Activated naive CD4-positive, alpha-beta T cell treated with anti-CD3 and anti-CD28 coated beads, Interleukin-2, amount 50 U/mL, for 24 hours (primary cell): Measurements from ENCODE around the gene NPHP4.
A peak's percentile ranks its signal among the peaks of the same experiment; 100 is the strongest.
"Not testable (repeated sequence)": the region's sequence is repeated elsewhere in the genome, so short reads cannot be mapped to it uniquely, and the experiment has no call there.

Experiments used
- H3K27ac Mint-ChIP-seq: one replicate; pipeline ENCODE4 v1.8.0; 2021; ENCODE audit warnings: mild to moderate bottlenecking, mixed read lengths
- H3K27me3 Mint-ChIP-seq: one replicate; pipeline ENCODE4 v1.8.0; 2021; ENCODE audit warnings: mixed read lengths
- H3K36me3 Mint-ChIP-seq: one replicate; pipeline ENCODE4 v1.8.0; 2021; ENCODE audit warnings: mixed read lengths
- H3K4me1 Mint-ChIP-seq: one replicate; pipeline ENCODE4 v1.8.0; 2021; ENCODE audit warnings: mixed read lengths
- H3K4me3 Mint-ChIP-seq: one replicate; pipeline ENCODE4 v1.8.0; 2021; ENCODE audit warnings: mild to moderate bottlenecking, mixed read lengths
- H3K9me3 Mint-ChIP-seq: one replicate; pipeline ENCODE4 v1.8.0; 2021; ENCODE audit warnings: mixed read lengths

Gene NPHP4

DNA sequence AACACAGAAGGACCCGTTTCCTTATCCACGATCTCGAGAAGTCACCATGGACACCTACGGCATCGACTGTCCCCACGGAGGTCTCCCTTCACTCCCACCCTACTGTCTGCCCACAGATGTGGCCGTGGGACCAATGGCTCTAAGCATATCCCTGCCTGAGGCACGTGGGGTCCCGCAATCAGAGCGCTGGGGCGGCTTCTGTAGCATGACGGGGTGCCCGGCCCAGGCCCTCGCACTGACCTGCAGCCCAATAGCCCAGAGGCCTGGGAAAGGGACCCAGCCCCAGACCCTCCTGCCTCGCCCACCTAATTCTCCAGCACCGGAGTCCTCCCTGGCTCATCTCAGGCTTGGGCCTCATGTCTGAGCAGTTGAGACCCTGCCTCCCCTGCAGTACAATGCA, 132.5 kb downstream of the NPHP4 start:
- Mint-ChIP-seq H3K36me3 (peaks cover 2% of the 10 kb centered on the region), H3K9me3 (no peaks in the 10 kb centered on the region), H3K4me3 (no peak overlapping the region), H3K27ac (no peak overlapping the region), H3K27me3 (no peaks in the 10 kb centered on the region), H3K4me1 (no peaks in the 10 kb centered on the region)

DNA sequence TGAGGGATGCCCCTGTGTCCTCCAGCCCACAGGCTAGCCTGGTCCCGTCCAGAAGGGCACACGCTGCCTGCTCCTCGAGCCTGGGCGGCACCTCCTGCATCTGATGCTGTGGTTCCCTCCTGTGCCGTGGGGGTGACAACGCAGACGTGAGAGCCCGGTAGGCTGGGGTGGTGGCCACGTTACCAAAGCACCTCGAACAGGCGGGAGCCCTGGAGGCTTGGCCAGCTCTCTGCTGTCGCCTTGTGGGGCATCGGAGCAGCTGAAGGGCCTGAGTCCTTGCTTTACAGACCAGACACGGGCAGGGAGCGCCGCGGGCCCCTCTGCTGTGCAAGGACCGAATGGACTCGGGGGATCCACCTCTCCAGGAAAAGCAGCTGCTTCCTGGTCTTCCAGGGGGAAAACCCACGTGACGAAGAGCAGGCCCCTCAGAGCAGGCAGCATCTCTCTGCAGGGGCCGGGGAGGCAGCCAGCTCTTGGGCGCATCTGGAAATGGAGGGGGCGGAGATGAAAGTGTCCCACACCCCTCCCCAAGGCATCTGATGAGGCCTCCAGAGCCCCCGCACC, 133.3 kb downstream of the NPHP4 start:
- Mint-ChIP-seq H3K27me3 (no peaks in the 10 kb centered on the region), H3K27ac (no peak overlapping the region), H3K4me3 (no peak overlapping the region), H3K4me1 (no peaks in the 10 kb centered on the region), H3K9me3 (no peaks in the 10 kb centered on the region), H3K36me3 (peaks cover under 1% of the 10 kb centered on the region)

DNA sequence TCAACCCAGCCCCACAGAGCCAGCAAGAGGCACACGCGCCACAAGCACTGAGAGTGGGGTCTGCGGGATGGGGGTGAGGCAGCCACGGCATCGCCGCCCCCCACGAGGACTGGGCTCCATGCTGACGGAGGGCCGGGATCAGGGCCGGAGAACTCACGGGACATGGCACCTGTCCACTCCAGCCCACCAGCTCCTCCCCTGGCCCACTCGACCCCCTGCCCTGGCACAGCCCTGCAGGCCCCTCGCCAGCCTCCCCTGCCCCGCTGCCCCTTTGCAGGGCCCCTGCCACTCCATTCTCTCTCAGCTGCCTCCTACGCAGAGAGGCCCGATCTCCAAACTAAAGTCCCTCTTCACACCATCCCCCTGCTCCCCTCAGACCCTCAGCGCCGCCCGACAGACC, 134.0 kb downstream of the NPHP4 start:
- no peak overlapping the region for H3K27ac Mint-ChIP-seq
- no peaks in the 10 kb centered on the region for H3K36me3 Mint-ChIP-seq
- no peaks in the 10 kb centered on the region for H3K4me1 Mint-ChIP-seq
- H3K9me3 Mint-ChIP-seq: no peaks in the 10 kb centered on the region
- peak overlapping the region; percentile 7 for H3K4me3 Mint-ChIP-seq
- H3K27me3 Mint-ChIP-seq: no peaks in the 10 kb centered on the region

DNA sequence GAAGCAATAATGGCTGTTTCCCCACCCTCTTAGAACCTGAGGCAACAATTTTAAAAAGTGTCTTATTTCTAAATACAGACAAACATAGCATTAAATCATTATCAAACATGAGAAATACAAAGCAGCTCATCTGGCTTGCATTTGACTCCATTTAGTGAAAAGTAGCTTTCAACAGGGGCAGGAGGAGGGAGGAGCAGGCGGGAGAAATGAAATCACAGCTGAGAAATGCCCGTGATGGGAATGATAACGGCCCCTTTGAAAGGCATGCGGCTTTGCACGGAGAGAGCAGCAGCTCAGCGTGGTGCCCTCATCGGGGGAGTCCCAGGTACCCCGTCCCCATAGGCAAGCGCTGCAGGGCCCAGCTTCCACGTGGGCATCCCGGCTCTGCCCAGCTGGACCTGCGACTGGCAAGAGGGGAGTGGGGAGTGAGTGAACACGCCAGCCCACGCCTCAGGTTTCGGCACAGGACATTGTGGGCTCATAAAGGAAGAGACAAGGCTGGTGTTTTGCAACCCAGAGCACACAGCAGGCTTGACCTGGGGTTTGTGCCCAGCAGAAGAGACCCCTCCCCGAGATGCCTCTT, 134.6 kb downstream of the NPHP4 start:
- Mint-ChIP-seq H3K4me3 (no peak overlapping the region), H3K36me3 (no peaks in the 10 kb centered on the region), H3K27me3 (no peaks in the 10 kb centered on the region), H3K9me3 (no peaks in the 10 kb centered on the region), H3K4me1 (no peaks in the 10 kb centered on the region), H3K27ac (no peak overlapping the region)

DNA sequence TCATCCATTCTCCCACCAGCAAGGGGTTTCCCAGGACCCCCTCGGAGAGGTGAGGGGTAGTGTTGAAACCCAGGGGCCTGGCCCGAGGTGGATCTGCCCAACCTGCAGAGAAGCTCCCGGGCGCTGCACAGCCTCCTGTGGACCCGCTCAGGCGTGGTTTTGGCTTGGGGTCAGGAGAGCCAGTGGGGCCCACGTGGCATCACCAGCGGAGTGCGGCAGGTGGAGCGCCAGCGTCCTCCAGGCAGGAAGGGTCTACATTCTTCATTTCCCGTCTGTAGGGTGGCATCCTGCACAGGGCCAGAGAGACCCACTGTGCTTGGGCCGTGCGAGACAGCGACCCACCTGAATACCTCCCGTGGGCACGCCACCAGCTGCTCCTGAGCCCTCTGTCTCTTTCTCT, 135.2 kb downstream of the NPHP4 start:
- no peak overlapping the region for H3K27ac Mint-ChIP-seq

DNA sequence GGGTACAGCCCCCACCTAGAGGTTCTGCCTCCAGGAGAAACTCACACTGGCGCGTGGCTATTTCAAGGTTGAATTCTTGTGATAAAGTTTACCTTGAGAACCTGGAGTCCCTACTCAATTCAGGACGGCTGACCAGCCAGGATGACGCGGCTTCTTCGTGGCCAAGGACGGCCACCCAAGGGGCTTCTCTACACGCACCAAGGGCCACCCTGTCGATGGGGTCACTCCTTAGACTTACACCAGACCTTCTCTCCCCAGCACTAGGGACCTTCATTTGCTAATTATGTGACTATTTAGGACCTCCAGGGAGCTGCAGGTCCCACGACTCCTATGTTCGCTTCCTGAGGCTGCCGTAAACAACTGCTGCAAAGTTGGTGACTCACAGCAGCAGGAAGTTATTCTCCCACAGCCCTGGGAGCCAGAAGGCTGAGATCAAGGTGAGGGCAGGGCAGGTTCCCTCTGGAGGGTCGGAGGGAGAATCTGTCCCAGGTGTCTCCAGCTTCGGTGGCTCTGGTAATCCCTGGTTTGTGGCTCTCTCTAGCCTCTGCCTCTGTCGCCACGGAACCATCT, 135.9 kb downstream of the NPHP4 start:
- no peak overlapping the region for H3K27ac Mint-ChIP-seq
- H3K4me1 Mint-ChIP-seq: no peaks in the 10 kb centered on the region
- no peak overlapping the region for H3K4me3 Mint-ChIP-seq
- no peaks in the 10 kb centered on the region for H3K27me3 Mint-ChIP-seq
- no peaks in the 10 kb centered on the region for H3K36me3 Mint-ChIP-seq
- no peaks in the 10 kb centered on the region for H3K9me3 Mint-ChIP-seq

More for the DNA sequence above, 135.2 kb downstream of the NPHP4 start:
- Mint-ChIP-seq H3K9me3 (no peaks in the 10 kb centered on the region), H3K36me3 (no peaks in the 10 kb centered on the region), H3K4me3 (no peak overlapping the region), H3K4me1 (no peaks in the 10 kb centered on the region), H3K27me3 (no peaks in the 10 kb centered on the region)

DNA sequence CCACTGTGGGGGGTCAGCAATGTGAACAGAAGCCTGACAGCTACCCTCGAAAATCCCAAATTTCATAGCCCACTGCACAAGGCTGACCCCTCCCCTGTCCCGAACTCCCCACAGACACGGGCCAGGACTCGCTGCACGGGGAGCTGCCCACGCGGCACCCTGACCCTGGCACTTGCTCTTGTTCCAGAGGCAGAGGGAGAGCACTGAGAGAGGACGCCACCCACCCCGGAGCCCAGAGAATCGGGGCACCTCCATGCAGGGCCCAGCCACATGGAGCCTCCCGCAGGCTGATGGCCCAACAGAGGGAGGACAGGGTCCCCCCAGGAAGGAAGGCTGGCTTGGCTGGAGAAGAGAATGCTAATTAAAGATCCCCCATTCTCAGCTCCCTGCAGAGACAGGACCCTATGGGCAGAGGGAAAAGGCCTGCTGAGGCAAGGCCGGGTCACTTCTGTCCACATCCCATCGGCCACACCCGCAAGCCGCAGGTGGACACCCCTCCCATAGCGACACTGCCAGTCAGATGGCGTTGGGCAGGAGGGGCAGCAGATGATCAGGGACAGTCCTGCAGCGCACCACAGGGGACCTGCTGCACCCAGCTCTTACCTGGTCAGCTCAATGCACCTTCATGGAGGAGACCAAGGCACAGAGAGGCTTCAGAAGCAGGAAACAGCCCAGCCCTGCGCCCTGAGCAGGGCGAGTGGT, 136.9 kb downstream of the NPHP4 start:
- H3K4me1 Mint-ChIP-seq: no peaks in the 10 kb centered on the region
- no peaks in the 10 kb centered on the region for H3K9me3 Mint-ChIP-seq
- H3K4me3 Mint-ChIP-seq: no peak overlapping the region
- no peaks in the 10 kb centered on the region for H3K27me3 Mint-ChIP-seq
- no peaks in the 10 kb centered on the region for H3K36me3 Mint-ChIP-seq
- H3K27ac Mint-ChIP-seq: no peak overlapping the region

DNA sequence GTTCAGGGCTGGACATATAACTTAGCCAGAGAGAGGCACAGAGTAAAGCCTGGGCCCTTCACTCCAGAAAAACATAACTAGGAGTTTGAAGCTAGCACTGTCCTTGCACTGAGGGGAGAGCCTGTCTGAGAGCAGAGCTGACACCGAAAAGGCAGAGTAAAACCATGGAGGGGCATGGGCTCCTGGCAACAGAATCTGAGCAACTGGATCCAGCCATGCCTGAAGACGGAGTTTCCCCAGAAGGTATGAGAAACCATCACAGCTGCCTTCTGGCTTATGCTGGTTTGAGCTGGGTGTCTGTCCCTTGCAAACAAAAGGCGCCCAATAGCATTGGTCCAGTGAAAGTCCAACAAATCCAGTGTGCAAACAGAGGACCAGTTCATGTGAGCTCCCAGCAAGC, 137.5 kb downstream of the NPHP4 start:
- Mint-ChIP-seq H3K4me3 (no peak overlapping the region), H3K27me3 (no peaks in the 10 kb centered on the region), H3K27ac (no peak overlapping the region), H3K4me1 (no peaks in the 10 kb centered on the region), H3K9me3 (no peaks in the 10 kb centered on the region), H3K36me3 (no peaks in the 10 kb centered on the region)

DNA sequence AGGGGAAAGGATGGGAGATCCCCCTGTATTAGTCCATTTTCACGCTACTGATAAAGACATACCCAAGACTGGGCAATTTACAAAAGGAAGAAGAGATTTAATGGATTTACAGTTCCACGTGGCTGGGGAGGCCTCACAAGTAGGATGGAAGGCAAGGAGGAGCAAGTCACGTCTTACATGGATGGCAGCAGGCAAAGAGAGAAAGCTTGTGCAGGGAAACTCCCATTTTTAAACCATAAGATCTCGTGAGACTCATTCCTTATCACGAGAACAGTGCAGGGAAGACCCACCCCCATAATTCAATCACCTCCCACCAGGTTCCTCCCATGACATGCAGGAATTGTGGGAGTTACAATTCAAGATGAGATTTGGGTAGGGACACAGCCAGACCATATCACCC, 138.4 kb downstream of the NPHP4 start:
- H3K27ac Mint-ChIP-seq, H3K36me3 Mint-ChIP-seq, H3K9me3 Mint-ChIP-seq, H3K27me3 Mint-ChIP-seq, H3K4me1 Mint-ChIP-seq, H3K4me3 Mint-ChIP-seq: not testable (repeated sequence)

DNA sequence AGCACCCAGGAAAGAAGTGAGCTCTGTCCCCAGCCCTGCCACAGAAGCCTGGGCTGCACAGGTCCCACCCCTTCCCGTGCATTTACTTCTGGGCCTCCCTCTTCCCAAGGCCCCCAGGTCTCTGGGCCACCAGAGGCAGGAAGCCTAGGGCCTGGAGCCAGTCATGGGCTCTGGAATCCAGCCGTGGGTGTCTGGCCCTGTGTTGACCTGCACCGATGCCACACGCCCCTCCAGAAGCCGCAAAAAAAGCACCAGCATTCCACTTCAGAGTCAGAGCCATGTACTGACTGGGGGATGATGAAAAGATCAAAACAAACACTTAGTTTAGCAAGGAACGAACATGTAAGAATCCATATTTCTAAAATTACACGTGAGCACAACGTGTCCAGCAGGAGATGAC, 141.7 kb downstream of the NPHP4 start:
- H3K4me3 Mint-ChIP-seq: no peak overlapping the region
- H3K4me1 Mint-ChIP-seq: no peaks in the 10 kb centered on the region
- no peaks in the 10 kb centered on the region for H3K9me3 Mint-ChIP-seq
- H3K27ac Mint-ChIP-seq: no peak overlapping the region
- peaks cover 1% of the 10 kb centered on the region for H3K27me3 Mint-ChIP-seq
- no peaks in the 10 kb centered on the region for H3K36me3 Mint-ChIP-seq

DNA sequence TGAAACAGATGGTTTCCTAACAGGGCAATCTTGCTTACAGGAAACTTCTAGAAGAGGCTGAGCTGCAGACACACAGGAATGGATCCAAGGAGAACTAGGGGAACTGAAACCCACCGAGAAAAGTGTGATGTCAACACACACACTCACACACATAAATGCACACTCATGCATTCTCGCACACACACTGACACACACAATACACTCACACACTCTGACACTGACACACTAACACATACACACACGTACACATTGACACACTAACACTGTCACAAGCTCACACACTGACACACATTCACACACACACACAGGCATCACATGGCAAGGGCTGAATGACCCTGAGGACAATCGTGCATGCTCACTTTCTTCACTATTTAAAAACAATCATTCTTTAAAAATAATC, 142.7 kb downstream of the NPHP4 start:
- Mint-ChIP-seq H3K36me3 (no peaks in the 10 kb centered on the region), H3K9me3 (no peaks in the 10 kb centered on the region), H3K4me1 (no peaks in the 10 kb centered on the region), H3K27ac (no peak overlapping the region), H3K27me3 (peaks cover 1% of the 10 kb centered on the region), H3K4me3 (no peak overlapping the region)

DNA sequence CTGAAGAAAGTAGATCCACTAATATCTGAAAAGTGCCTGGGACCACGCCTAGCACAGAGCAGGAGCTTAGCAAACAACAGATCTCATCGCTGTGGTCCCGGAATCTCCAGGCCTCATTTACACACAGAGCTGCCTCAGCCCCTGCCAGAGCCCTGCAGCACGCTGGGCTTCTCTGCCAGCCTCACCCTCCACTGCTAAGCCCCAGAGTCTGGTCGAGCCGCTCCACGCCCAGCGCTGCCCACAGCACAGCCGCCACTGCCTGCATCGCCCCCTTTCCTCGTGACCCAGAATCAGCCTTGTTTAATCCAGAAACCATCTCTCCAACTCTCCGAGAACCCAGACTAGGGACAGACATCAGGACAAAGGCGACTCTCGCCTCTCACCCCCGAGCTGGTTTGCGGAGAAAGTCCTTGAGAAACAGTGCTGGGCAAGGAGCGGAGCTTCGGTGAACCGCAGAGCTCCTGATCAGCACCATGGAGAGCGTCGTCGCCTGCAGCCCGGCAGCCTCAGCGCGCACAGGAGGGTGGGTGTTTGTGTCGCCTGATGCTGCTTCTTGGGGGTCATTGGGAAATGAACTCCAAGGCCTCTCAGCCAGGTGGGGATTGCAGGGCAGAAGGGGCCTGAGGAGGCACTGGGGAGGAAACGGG, 145.1 kb downstream of the NPHP4 start:
- Mint-ChIP-seq H3K36me3 (no peaks in the 10 kb centered on the region), H3K9me3 (no peaks in the 10 kb centered on the region), H3K4me3 (no peak overlapping the region), H3K27ac (no peak overlapping the region), H3K4me1 (no peaks in the 10 kb centered on the region), H3K27me3 (peaks cover 1% of the 10 kb centered on the region)

DNA sequence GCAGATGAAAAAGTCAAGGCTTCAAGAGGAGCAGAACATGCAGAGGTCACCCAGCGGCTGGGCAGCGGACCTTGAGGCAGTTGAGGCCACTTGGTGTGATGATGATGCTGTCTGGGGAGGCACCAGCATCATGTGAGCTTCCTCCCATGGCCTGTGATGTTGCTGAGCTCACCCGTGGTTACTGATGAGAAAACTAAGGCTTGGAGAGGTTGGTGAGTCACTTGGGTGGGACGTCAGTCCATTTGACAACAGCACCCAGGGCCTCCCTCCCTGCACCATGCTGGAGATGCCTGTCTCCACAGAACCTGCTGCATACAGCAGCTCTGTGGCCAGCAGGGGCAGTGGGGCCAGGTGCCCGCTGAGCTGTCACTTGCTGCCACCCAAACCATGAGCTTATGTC, 146.8 kb downstream of the NPHP4 start:
- H3K36me3 Mint-ChIP-seq: no peaks in the 10 kb centered on the region
- no peaks in the 10 kb centered on the region for H3K9me3 Mint-ChIP-seq
- H3K4me3 Mint-ChIP-seq: no peak overlapping the region
- peaks cover 1% of the 10 kb centered on the region for H3K27me3 Mint-ChIP-seq
- no peak overlapping the region for H3K27ac Mint-ChIP-seq
- H3K4me1 Mint-ChIP-seq: no peaks in the 10 kb centered on the region

DNA sequence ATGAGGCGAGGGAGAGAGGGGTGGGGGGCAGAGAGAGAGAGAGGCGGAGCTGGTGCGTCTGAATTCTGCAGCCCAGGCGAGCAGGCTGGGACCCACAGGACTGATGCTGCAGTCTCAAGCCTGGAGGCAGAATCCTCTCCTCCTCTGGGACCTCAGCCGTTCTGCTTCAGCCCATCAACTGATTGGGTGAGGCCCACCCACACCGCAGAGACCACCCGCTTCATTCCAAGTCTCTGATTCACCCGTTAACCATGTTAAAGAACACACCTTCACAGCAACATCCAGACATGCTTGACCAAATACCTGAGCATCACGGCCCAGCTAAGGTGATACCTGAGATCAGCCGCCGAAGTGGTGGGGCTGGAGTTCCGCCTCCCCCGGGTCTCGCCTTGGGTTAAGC, 147.8 kb downstream of the NPHP4 start:
- no peak overlapping the region for H3K4me3 Mint-ChIP-seq
- H3K4me1 Mint-ChIP-seq: no peaks in the 10 kb centered on the region

DNA sequence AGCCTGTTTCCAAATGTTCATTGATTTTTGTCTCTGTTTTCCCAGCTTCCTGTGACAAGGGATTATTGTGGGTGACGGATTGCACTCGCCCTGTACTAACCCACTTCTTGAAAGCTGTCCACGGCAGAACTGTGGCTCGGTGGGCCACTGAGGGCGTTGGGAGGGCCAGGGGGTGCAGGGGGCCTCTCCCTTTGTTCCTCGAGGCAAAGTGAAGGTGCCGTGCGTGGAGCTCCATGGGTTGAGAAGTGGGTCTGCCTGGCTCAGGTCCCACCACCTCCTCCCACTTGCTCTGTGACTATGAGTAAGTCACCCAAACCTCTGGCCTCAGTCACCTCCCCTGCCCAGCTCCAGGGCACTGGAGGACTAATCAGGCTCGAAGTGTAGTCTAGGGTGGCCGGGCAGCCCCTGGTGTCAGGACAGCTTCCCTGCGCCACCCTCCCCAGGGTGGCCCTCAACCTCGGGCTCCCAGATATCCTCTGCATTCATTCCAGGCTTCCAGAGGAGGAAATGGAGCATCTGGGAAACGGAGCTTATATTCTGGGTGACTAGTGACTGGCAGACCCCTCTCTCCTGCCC, 148.6 kb downstream of the NPHP4 start:
- H3K36me3 Mint-ChIP-seq: no peaks in the 10 kb centered on the region
- no peak overlapping the region for H3K4me3 Mint-ChIP-seq
- no peaks in the 10 kb centered on the region for H3K4me1 Mint-ChIP-seq
- no peaks in the 10 kb centered on the region for H3K9me3 Mint-ChIP-seq
- H3K27ac Mint-ChIP-seq: no peak overlapping the region
- H3K27me3 Mint-ChIP-seq: no peaks in the 10 kb centered on the region

More for the DNA sequence above, 147.8 kb downstream of the NPHP4 start:
- no peak overlapping the region for H3K27ac Mint-ChIP-seq
- no peaks in the 10 kb centered on the region for H3K27me3 Mint-ChIP-seq
- no peaks in the 10 kb centered on the region for H3K9me3 Mint-ChIP-seq
- H3K36me3 Mint-ChIP-seq: no peaks in the 10 kb centered on the region

DNA sequence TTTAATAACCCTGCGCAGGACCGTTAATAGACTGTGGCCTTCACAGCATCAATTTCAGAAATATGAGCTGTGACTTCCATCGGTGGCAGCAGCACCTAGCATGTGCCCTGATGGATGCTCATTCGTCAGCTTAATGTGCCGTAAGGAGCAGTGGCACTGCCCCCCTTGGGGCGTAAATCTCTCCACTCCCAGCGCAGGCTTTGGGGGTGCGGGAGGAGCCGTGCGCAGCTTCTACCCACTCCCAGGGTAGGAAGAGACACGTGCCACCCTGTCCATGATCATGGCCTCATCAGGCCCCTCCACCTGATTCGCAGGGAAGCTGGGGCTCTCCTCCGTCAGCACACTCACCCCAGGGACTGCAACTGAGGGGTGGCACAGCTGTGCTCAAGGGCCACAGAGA, 149.5 kb downstream of the NPHP4 start:
- Mint-ChIP-seq H3K36me3 (no peaks in the 10 kb centered on the region), H3K9me3 (no peaks in the 10 kb centered on the region), H3K27ac (no peak overlapping the region), H3K27me3 (no peaks in the 10 kb centered on the region), H3K4me1 (no peaks in the 10 kb centered on the region), H3K4me3 (no peak overlapping the region)
